PC-9 (cell line): ENCODE measurements around the gene TOMM22. TPM values are rescaled to one million over a fixed set of nuclear protein-coding genes. Genes with fewer than 3 reads are reported as not detected.

ENCODE experiments used
- BruUV-seq: library from RNA; stranded (reverse); fragments of 400-500 nt; replicated peaks from 2 replicates; lab custom pipeline; 2021; lab: Mats Ljungman, UMichigan
- CTCF ChIA-PET: fragments of 300-600 bp; sonication (Branson Sonifier 250); formaldehyde crosslinking; loops from one replicate; lab custom pipeline; 2022; ENCODE audit warnings: antibody characterized with exemption; lab: Charles Lee
- POLR2A ChIA-PET: fragments of 300-600 bp; sonication (Branson Sonifier 250); formaldehyde crosslinking; loops from one replicate; lab custom pipeline; 2022; ENCODE audit warnings: antibody characterized with exemption; ENCODE audit not compliant: unreplicated experiment; lab: Charles Lee
- DNase-seq, 2 experiments: peaks; one replicate each; pipeline versions ENCODE4 v3.0.0 to v3.0.0-alpha.2; 2015 to 2022; ENCODE audit warnings: mixed read lengths in 1 of 2
- H2AFZ ChIP-seq: fragments of 200-600 bp; sonication (generic); 2 replicates; pipeline ENCODE4 v1.8.1; 2017; ENCODE audit warnings: antibody characterized with exemption
- H3F3A ChIP-seq: fragments of 200-600 bp; sonication (generic); 2 replicates; pipeline ENCODE4 v1.8.1; 2017; ENCODE audit warnings: antibody characterized with exemption, mild to moderate bottlenecking, low read depth; ENCODE audit not compliant: insufficient read depth
- H3K27ac ChIP-seq: fragments of 200-600 bp; sonication (generic); 2 replicates; pipeline ENCODE4 v1.6.1; 2016; ENCODE audit warnings: mixed run types
- H3K27me3 ChIP-seq: fragments of 200-600 bp; sonication (generic); 2 replicates; pipeline ENCODE4 v1.6.1; 2016; ENCODE audit warnings: low read depth, mixed run types; ENCODE audit not compliant: insufficient read depth
- H3K36me3 ChIP-seq: fragments of 200-600 bp; sonication (generic); 2 replicates; pipeline ENCODE4 v1.6.1; 2016; ENCODE audit warnings: low read depth, mixed run types
- H3K4me1 ChIP-seq: fragments of 200-600 bp; sonication (generic); replicated peaks from 2 replicates; pipeline ENCODE4 v1.6.1; 2016; ENCODE audit warnings: mixed run types; ENCODE audit not compliant: insufficient read depth
- H3K4me2 ChIP-seq: fragments of 200-600 bp; sonication (generic); 2 replicates; pipeline ENCODE4 v1.6.1; 2017; ENCODE audit warnings: mixed run types
- H3K4me3 ChIP-seq: fragments of 200-600 bp; sonication (generic); 2 replicates; pipeline ENCODE4 v1.6.1; 2016; ENCODE audit warnings: mixed run types
- H3K79me2 ChIP-seq: fragments of 200-600 bp; sonication (generic); 2 replicates; pipeline ENCODE4 v1.6.1; 2017; ENCODE audit warnings: low read depth, mixed run types
- H3K9me2 ChIP-seq: fragments of 200-600 bp; sonication (generic); 2 replicates; pipeline ENCODE4 v1.8.1; 2017; ENCODE audit warnings: mild to moderate bottlenecking; ENCODE audit not compliant: insufficient read depth
- H3K9me3 ChIP-seq: fragments of 200-600 bp; sonication (generic); 2 replicates; pipeline ENCODE4 v1.8.1; 2016; ENCODE audit warnings: low read depth; ENCODE audit not compliant: insufficient read depth
- H4K20me1 ChIP-seq: fragments of 200-600 bp; sonication (generic); 2 replicates; pipeline ENCODE4 v1.8.1; 2017; ENCODE audit not compliant: insufficient read depth
- EZH2 ChIP-seq: fragments of 200-600 bp; sonication (generic); IDR thresholded peaks from 2 replicates; pipeline ENCODE4 v1.8.0; 2017; ENCODE audit warnings: antibody characterized with exemption, low read depth
- intact Hi-C: fragments of 100-400 bp; cut with micrococcal nuclease; formaldehyde crosslinking; loops from one replicate; pipeline ENCODE4 v1.10.0; 2022; ENCODE audit not compliant: unreplicated experiment
- total RNA-seq: library from RNA; stranded (reverse); gene quantifications from 2 replicates; pipeline ENCODE4 v1.2.3, GENCODE V29; 2021
- TF ChIP-seq, protein P1 (sequence below): fragments of 200-600 bp; sonication (generic); conservative IDR thresholded peaks from 2 replicates; pipeline ENCODE4 v1.6.1; 2017; ENCODE audit warnings: mixed run types, antibody characterized with exemption, mild to moderate bottlenecking, moderate library complexity

TOMM22 gene
- total RNA-seq, 1 experiment from 2014 or later: 120 TPM

DNA sequence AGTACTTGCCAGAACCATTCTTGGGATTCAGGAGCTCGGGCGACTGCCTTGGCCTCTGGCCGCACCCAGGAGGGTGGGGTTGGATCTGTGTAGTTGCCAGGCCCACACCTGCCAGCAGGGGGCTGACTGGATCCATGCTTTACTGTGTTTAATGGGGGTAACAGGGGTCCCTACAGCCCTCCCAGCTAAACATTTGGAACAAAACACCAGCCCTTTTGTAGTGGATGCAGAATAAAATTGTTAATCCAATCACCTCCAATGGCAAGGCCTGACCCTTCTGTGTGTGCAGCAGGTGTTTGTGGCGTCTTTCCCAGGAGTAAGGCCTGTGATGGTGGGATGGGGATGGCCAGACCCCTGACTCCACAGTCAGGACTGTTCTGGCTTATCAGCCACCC, 51.6 kb downstream of the TOMM22 start:
- Histone ChIP-seq H3K27me3 (no peaks in the 10 kb centered on the region), H3K27ac (0 out of 2 replicates have a peak overlapping the region, but pooled peaks have one; percentile 33), H3K4me3 (no peak overlapping the region), H3K79me2 (no peaks in the 10 kb centered on the region), H3K4me1 (peaks cover 7% of the 10 kb centered on the region; the same call in 1 of the 2 replicates), H3K36me3 (peaks cover 43% of the 10 kb centered on the region), H3K9me3 (no peaks in the 10 kb centered on the region), H4K20me1 (peaks cover 28% of the 10 kb centered on the region), H3F3A (peaks cover 53% of the 10 kb centered on the region), H2AFZ (no peak overlapping the region), H3K4me2 (no peak overlapping the region), H3K9me2 (no peaks in the 10 kb centered on the region)
- no TSS peak for BruUV-seq
- peak in 1 of 2 experiments; percentile 52 for DNase-seq
- ChIA-PET CTCF (interaction anchor here (1.2 to 2.3 kb wide), 2 partner anchors 8 to 33 kb away, joined by 3 to 10 read pairs; no protein-coding TSS in a partner anchor), POLR2A (interaction anchor here (0.6 to 1.1 kb wide), 2 partner anchors 23 to 35 kb away, joined by 3 to 4 read pairs; no protein-coding TSS in a partner anchor)
- TF ChIP-seq, protein P1, sequence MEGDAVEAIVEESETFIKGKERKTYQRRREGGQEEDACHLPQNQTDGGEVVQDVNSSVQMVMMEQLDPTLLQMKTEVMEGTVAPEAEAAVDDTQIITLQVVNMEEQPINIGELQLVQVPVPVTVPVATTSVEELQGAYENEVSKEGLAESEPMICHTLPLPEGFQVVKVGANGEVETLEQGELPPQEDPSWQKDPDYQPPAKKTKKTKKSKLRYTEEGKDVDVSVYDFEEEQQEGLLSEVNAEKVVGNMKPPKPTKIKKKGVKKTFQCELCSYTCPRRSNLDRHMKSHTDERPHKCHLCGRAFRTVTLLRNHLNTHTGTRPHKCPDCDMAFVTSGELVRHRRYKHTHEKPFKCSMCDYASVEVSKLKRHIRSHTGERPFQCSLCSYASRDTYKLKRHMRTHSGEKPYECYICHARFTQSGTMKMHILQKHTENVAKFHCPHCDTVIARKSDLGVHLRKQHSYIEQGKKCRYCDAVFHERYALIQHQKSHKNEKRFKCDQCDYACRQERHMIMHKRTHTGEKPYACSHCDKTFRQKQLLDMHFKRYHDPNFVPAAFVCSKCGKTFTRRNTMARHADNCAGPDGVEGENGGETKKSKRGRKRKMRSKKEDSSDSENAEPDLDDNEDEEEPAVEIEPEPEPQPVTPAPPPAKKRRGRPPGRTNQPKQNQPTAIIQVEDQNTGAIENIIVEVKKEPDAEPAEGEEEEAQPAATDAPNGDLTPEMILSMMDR: peak; percentile 94
- TF ChIP-seq EZH2: no peak
- intact Hi-C loops: no loop called here

DNA sequence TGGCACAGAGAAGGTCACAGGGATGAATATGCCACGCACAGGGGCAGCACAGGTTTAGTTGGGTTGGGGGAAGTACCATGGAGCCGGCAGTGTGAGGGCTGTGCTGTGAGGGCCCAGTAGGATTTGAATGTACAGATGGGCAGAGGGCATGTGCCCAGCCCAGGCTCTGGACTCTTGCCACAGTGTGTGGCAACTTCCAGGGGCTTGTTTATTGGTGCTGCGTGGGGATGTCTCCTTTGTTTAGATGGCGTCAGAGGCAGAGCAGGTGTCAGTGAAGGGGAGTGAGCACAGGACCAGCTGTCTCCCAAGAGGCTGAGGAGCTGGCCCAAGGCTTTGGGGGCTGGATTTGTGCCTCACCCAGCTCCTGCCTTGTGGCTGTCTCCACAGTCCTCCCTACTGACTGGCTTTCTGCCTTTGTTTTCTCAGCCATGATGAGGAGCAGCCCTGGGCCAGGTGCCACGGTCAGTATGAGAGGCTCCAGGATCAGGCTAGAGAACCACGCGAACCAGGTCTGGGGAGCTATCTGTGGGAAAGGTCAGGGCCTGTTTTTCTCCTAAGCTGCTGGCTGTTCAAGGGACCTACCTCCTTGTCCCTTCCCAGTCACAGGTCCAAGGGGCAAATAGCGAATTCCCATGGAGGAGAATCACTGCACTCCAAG, 52.1 kb downstream of the TOMM22 start:
- Histone ChIP-seq H3F3A (peaks cover 49% of the 10 kb centered on the region), H3K79me2 (no peaks in the 10 kb centered on the region), H3K4me1 (peaks cover 7% of the 10 kb centered on the region; the same call in 1 of the 2 replicates), H3K4me3 (no peak overlapping the region), H2AFZ (no peak overlapping the region), H3K27me3 (no peaks in the 10 kb centered on the region), H3K4me2 (no peak overlapping the region), H3K27ac (peak overlapping the region; percentile 33; the same call in 1 of the 2 replicates), H4K20me1 (peaks cover 28% of the 10 kb centered on the region), H3K9me3 (no peaks in the 10 kb centered on the region), H3K9me2 (no peaks in the 10 kb centered on the region), H3K36me3 (peaks cover 42% of the 10 kb centered on the region)
- intact Hi-C loops: no loop called here
- POLR2A ChIA-PET: interaction anchor here (0.6 to 1.1 kb wide), 3 partner anchors 30 to 401 kb away, joined by 4 to 14 read pairs (median 4); no protein-coding TSS in a partner anchor
- CTCF ChIA-PET: interaction anchor here (0.6 to 2.3 kb wide), 3 partner anchors 9 to 60 kb away, joined by 3 to 10 read pairs (median 5); no protein-coding TSS in a partner anchor
- TF ChIP-seq, protein P1: no peak
- TF ChIP-seq EZH2: no peak
- no TSS peak for BruUV-seq
- DNase-seq: no peak

DNA sequence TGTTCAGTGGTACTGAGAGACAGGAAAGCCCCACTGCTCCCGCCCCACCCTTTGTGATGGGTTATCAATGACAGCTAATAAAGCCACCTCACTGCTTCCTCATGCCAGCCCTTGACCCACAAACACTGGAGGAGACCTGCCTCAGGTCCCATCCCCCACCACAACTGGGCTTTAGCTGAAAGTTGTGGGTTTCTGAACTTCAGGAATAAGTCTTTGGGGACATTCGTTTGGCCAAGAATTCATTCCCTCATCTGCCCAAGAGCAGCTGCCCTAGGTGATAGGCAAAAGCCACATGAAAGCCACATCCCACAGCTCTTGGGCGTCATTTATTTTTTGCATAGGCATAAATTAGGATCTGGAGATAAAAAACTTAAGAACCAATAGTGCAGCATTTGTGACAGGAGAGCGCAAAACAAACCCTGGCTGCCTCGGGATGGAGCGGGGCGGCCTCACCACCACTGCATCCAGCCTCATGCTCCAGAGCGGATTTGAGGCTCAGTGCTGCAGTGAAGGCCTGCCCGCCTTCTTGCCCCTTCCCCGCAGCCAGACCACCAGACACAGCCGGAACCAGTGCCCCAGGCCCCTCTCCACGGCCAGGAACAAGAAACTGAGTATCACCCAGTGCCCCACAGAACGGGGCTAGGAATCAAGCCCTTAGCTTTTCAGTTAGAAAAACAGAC, 52.8 kb downstream of the TOMM22 start:
- Histone ChIP-seq H3K9me3 (no peaks in the 10 kb centered on the region), H3K4me2 (no peak overlapping the region), H3K4me3 (no peak overlapping the region), H3K27me3 (no peaks in the 10 kb centered on the region), H3K27ac (peak overlapping the region; percentile 33; the same call in 1 of the 2 replicates), H3K9me2 (no peaks in the 10 kb centered on the region), H3K36me3 (peaks cover 40% of the 10 kb centered on the region), H2AFZ (no peak overlapping the region), H4K20me1 (peaks cover 24% of the 10 kb centered on the region), H3K4me1 (peaks cover 7% of the 10 kb centered on the region; the same call in 1 of the 2 replicates), H3K79me2 (no peaks in the 10 kb centered on the region), H3F3A (peaks cover 46% of the 10 kb centered on the region)
- DNase-seq: no peak
- intact Hi-C loops: no loop called here
- ChIA-PET POLR2A (interaction anchor here (0.6 to 0.7 kb wide), 2 partner anchors 400 to 707 kb away, joined by 3 to 4 read pairs; no protein-coding TSS in a partner anchor), CTCF (interaction anchor here (0.5 to 2.3 kb wide), 5 partner anchors 9 to 60 kb away, joined by 3 to 10 read pairs (median 8); no protein-coding TSS in a partner anchor)
- BruUV-seq: no TSS peak
- TF ChIP-seq, protein P1: no peak
- no peak for TF ChIP-seq EZH2
